Gastroesophageal sphincter (tissue), 3 donors: ENCODE measurements around the gene AFF3.
"Not testable (repeated sequence)": the region's sequence is repeated elsewhere in the genome, so short reads cannot be mapped to it uniquely, and the experiment has no call there.

Source experiments
- CTCF ChIP-seq, 4 experiments: fragments of 200-600 bp in 2 of 4; fragments of 450-650 bp in 2 of 4; sonication (generic) in 1 of 4; IDR thresholded peaks; one replicate each; pipeline ENCODE4 v1.5.1; 2017 to 2019; ENCODE audit warnings: antibody characterized with exemption in 4 of 4, mild to moderate bottlenecking in 2 of 4, moderate library complexity in 2 of 4
- EP300 ChIP-seq: sonication (generic); formaldehyde crosslinking; IDR thresholded peaks from one replicate; pipeline ENCODE4 v1.6.1; 2017; ENCODE audit warnings: antibody characterized with exemption, mild to moderate bottlenecking
- POLR2A ChIP-seq, 2 donors: fragments of 450-650 bp; IDR thresholded peaks; one replicate each; pipeline ENCODE4 v1.6.1; 2017; ENCODE audit warnings: antibody characterized with exemption in 2 of 2, mild to moderate bottlenecking in 2 of 2, moderate library complexity in 1 of 2
- POLR2AphosphoS5 ChIP-seq: sonication (generic); formaldehyde crosslinking; IDR thresholded peaks from one replicate; pipeline ENCODE4 v1.6.1; 2017; ENCODE audit warnings: antibody characterized with exemption

- TF ChIP-seq CTCF (IDR thresholded peaks at IDR 0.05); POLR2A (IDR thresholded peaks at IDR 0.05); EP300; POLR2AphosphoS5: not testable (repeated sequence)
Measured at GRCh38 chr2:100103527-100104252, 38.7 kb downstream of the AFF3 start.
